Hematopoietic multipotent progenitor cell treated with erythropoietin and hydrocortisone succinate and interleukin-3 and kit ligand, for 17 days (in vitro differentiated cells): ENCODE measurements around the gene TNRC6C.
"Not testable (repeated sequence)": the region's sequence is repeated elsewhere in the genome, so short reads cannot be mapped to it uniquely, and the experiment has no call there.

ENCODE experiments used
- DNase-seq: peaks from one replicate; pipeline ENCODE4 v3.0.0-alpha.2; 2015; ENCODE audit warnings: low spot score

Gene TNRC6C

GRCh38 chr17:77930780-77931768, 27.4 kb upstream of the TNRC6C start:
- no peak for DNase-seq

GRCh38 chr17:77933777-77934398, 24.6 kb upstream of the TNRC6C start:
- DNase-seq, result no peak

- DNase-seq, result no peak
Measured at GRCh38 chr17:77935121-77935571, 23.4 kb upstream of the TNRC6C start.

- not testable (repeated sequence) for DNase-seq
Measured at GRCh38 chr17:77935744-77936143, 22.8 kb upstream of the TNRC6C start.

- no peak for DNase-seq
Measured at GRCh38 chr17:77936881-77937280, 21.6 kb upstream of the TNRC6C start.

- DNase-seq, result no peak
Measured at GRCh38 chr17:77941004-77941403, 17.5 kb upstream of the TNRC6C start.

GRCh38 chr17:77942112-77942988, 16.2 kb upstream of the TNRC6C start:
- no peak for DNase-seq

- no peak for DNase-seq
Measured at GRCh38 chr17:77943971-77944370, 14.5 kb upstream of the TNRC6C start.

GRCh38 chr17:77944390-77945222, 13.9 kb upstream of the TNRC6C start:
- DNase-seq, result no peak

GRCh38 chr17:77946900-77947645, 11.4 kb upstream of the TNRC6C start:
- DNase-seq, result no peak

- no peak for DNase-seq
Measured at GRCh38 chr17:77948690-77949114, 9.8 kb upstream of the TNRC6C start.

- no peak for DNase-seq
Measured at GRCh38 chr17:77951123-77951522, 7.4 kb upstream of the TNRC6C start.

GRCh38 chr17:77952368-77952767, 6.1 kb upstream of the TNRC6C start:
- DNase-seq, result no peak

GRCh38 chr17:77957235-77957856, 1.2 kb upstream of the TNRC6C start:
- DNase-seq, result no peak

- no peak for DNase-seq
Measured at GRCh38 chr17:77958716-77959125, 218 bp downstream of the TNRC6C start.

GRCh38 chr17:77959126-77959925, 823 bp downstream of the TNRC6C start:
- peak; percentile 36 for DNase-seq

- DNase-seq, result no peak
Measured at GRCh38 chr17:77959926-77960521, 1.5 kb downstream of the TNRC6C start.

- DNase-seq, result no peak
Measured at GRCh38 chr17:77961741-77962140, 3.2 kb downstream of the TNRC6C start.

- DNase-seq, result no peak
Measured at GRCh38 chr17:77962348-77962747, 3.8 kb downstream of the TNRC6C start.
